K562 (cell line): ENCODE measurements around the gene DNAAF1. TPM values are rescaled to one million over a fixed set of nuclear protein-coding genes. Genes with fewer than 3 reads are reported as not detected.

ENCODE experiments used
- ATAC-seq: fragments of 200-7000 bp; cut with Tn5 transposase; 3 replicates; pipeline ENCODE4 v1.9.1; 2020; ENCODE audit warnings: moderate library complexity
- BruUV-seq: library from RNA; stranded (reverse); fragments of 400-500 nt; replicated peaks from 2 replicates; lab custom pipeline; 2021; lab: Mats Ljungman, UMichigan
- CTCF ChIA-PET: fragments of 300-600 bp; formaldehyde crosslinking; extraction: SDS; loops from one replicate; lab custom pipeline; 2021; ENCODE audit warnings: low intra/inter-chr PET ratio; lab: Yijun Ruan, JAX
- POLR2A ChIA-PET: fragments of 300-600, 350-650 bp; sonication (Branson Sonifier 250); formaldehyde crosslinking; extraction: SDS; loops from one replicate; lab custom pipeline; 2021; ENCODE audit warnings: antibody characterized with exemption, inconsistent platforms; lab: Yijun Ruan, JAX
- DNase-seq, 4 experiments: peaks; one replicate each; pipeline versions ENCODE4 v3.0.0 to v3.0.0-alpha.2; 2011 to 2018; ENCODE audit warnings: low spot score in 3 of 4, mixed read lengths in 3 of 4; ENCODE audit errors: extremely low read depth in 1 of 4
- FAIRE-seq: peaks from 2 replicates; lab custom pipeline; 2011; peaks lifted over from hg19 to GRCh38; lab: Jason Lieb, UNC
- H2AFZ ChIP-seq: 2 replicates; pipeline ENCODE4 v1.6.0; 2011; ENCODE audit warnings: low read depth, low read length, control low read depth, inconsistent platforms
- H3K27ac ChIP-seq: fragments of 200-600 bp; 3 replicates; pipeline ENCODE4 v1.8.0; 2011; ENCODE audit warnings: low read depth, mild to moderate bottlenecking, control low read depth, inconsistent platforms, low read length, moderate library complexity, mixed read lengths; ENCODE audit errors: extremely low read depth
- H3K27me3 ChIP-seq, 2 experiments: fragments of 300-600 bp in 1 of 2; 2 replicates in 1 of 2; 3 replicates in 1 of 2; pipeline versions ENCODE4 v1.6.0 to v1.8.0; 2011; ENCODE audit warnings: inconsistent platforms in 2 of 2, low read length in 2 of 2, mild to moderate bottlenecking in 1 of 2, mixed read lengths in 1 of 2, moderate library complexity in 1 of 2; ENCODE audit not compliant: control insufficient read depth in 2 of 2, insufficient read depth in 2 of 2
- H3K36me3 ChIP-seq: fragments of 300-600 bp; 3 replicates; pipeline ENCODE4 v1.8.0; 2011; ENCODE audit warnings: mild to moderate bottlenecking, low read length, inconsistent platforms; ENCODE audit not compliant: control insufficient read depth, insufficient read depth
- H3K4me1 ChIP-seq, 2 experiments: fragments of 200-600 bp in 1 of 2; replicated peaks in 1 of 2; 2 replicates in 1 of 2; 3 replicates in 1 of 2; pipeline versions ENCODE4 v1.5.1 to v1.8.0; 2011; ENCODE audit warnings: inconsistent platforms in 2 of 2, low read length in 2 of 2, mild to moderate bottlenecking in 1 of 2, mixed read lengths in 1 of 2, moderate library complexity in 1 of 2; ENCODE audit not compliant: control insufficient read depth in 2 of 2, insufficient read depth in 2 of 2
- H3K4me2 ChIP-seq: 2 replicates; pipeline ENCODE4 v1.6.1; 2011; ENCODE audit warnings: low read length, control low read depth, inconsistent platforms, mixed read lengths; ENCODE audit not compliant: insufficient read depth
- H3K4me3 ChIP-seq: fragments of 200-600 bp; sonication (generic), shearing (Covaris generic); 2 replicates; pipeline ENCODE4 v1.5.1; 2016; ENCODE audit warnings: control low read depth, inconsistent platforms
- H3K79me2 ChIP-seq: fragments of 200-600 bp; 3 replicates; pipeline ENCODE4 v1.8.0; 2011; ENCODE audit warnings: low read length, inconsistent platforms; ENCODE audit not compliant: control insufficient read depth, insufficient read depth
- H3K9ac ChIP-seq, 2 experiments: 2 replicates each; pipeline versions ENCODE4 v1.6.0 to v1.6.1; 2011; ENCODE audit warnings: low read depth in 2 of 2, low read length in 2 of 2, control low read depth in 1 of 2, inconsistent platforms in 1 of 2, mild to moderate bottlenecking in 1 of 2, mixed read lengths in 1 of 2; ENCODE audit not compliant: insufficient read depth in 1 of 2
- H3K9me1 ChIP-seq: one replicate; pipeline ENCODE4 v1.6.0; 2011; ENCODE audit warnings: inconsistent platforms, mild to moderate bottlenecking, low read length, moderate library complexity; ENCODE audit not compliant: control insufficient read depth, insufficient read depth
- H3K9me3 ChIP-seq: replicated peaks from 2 replicates; pipeline ENCODE4 v1.5.1; 2011; ENCODE audit warnings: low read depth, low read length, inconsistent platforms; ENCODE audit not compliant: control insufficient read depth, insufficient read depth
- H4K20me1 ChIP-seq: replicated peaks from 2 replicates; pipeline ENCODE4 v1.6.1; 2011; ENCODE audit warnings: low read length, inconsistent platforms, mixed read lengths; ENCODE audit not compliant: control insufficient read depth, insufficient read depth
- ARID1B ChIP-seq: fragments of 450-650 bp; IDR thresholded peaks from 2 replicates; pipeline ENCODE4 v1.6.1; 2016; ENCODE audit warnings: antibody characterized with exemption, mild to moderate bottlenecking, inconsistent platforms
- ARID2 ChIP-seq: fragments of 450-650 bp; IDR thresholded peaks from 2 replicates; pipeline ENCODE4 v1.6.1; 2017; ENCODE audit warnings: antibody characterized with exemption, mild to moderate bottlenecking
- CBFA2T3 ChIP-seq: fragments of 450-650 bp; IDR thresholded peaks from 2 replicates; pipeline ENCODE4 v1.6.1; 2017
- HDGF ChIP-seq: fragments of 450-650 bp; IDR thresholded peaks from 2 replicates; pipeline ENCODE4 v1.6.1; 2016
- MTA3 ChIP-seq: fragments of 450-650 bp; formaldehyde crosslinking; IDR thresholded peaks from 2 replicates; pipeline ENCODE4 v1.6.1; 2017; ENCODE audit warnings: mild to moderate bottlenecking, borderline replicate concordance
- NCOR1 ChIP-seq: fragments of 450-650 bp; IDR thresholded peaks from 2 replicates; pipeline ENCODE4 v1.6.1; 2016; ENCODE audit warnings: mild to moderate bottlenecking, moderate library complexity
- SMAD1 ChIP-seq: fragments of 150-350 bp; IDR thresholded peaks from 2 replicates; pipeline ENCODE4 v1.6.1; 2014; ENCODE audit warnings: low read length, low read depth; ENCODE audit not compliant: partially characterized antibody
- SP2 ChIP-seq: IDR thresholded peaks from 2 replicates; pipeline ENCODE4 v1.6.1; 2011; ENCODE audit warnings: mild to moderate bottlenecking, low read depth, low read length, moderate library complexity; ENCODE audit not compliant: poor library complexity, severe bottlenecking; ENCODE audit errors: extremely low read depth
- TEAD4 ChIP-seq, 2 experiments: sonication (generic) in 1 of 2; formaldehyde crosslinking in 1 of 2; IDR thresholded peaks; 2 replicates each; pipeline versions ENCODE4 v1.6.1 to v1.8.0; 2012 to 2022; ENCODE audit warnings: borderline replicate concordance in 1 of 2, inconsistent platforms in 1 of 2, low read length in 1 of 2, mild to moderate bottlenecking in 1 of 2, missing genetic modification reagents in 1 of 2
- ZBTB33 ChIP-seq: sonication (generic); formaldehyde crosslinking; IDR thresholded peaks from 2 replicates; pipeline ENCODE4 v1.8.1; 2023; ENCODE audit warnings: mild to moderate bottlenecking, missing genetic modification reagents
- WGBS: fragments of 100-300 bp; shearing (Covaris generic); methylation state at CpG from one replicate; pipeline ENCODE4 v1.1.6; 2016; ENCODE audit warnings: low coverage, mixed read lengths; ENCODE audit not compliant: insufficient coverage; ENCODE audit errors: missing lambda C conversion rate; 5-methylcytosine and 5-hydroxymethylcytosine counted together
- in situ Hi-C: fragments of 300-500 bp; cut with MboI; formaldehyde crosslinking; loops from 4 replicates; pipeline ENCODE4 v1.15.0; 2018; ENCODE audit warnings: inconsistent platforms, mixed read lengths
- intact Hi-C: fragments of 100-400 bp; cut with micrococcal nuclease; formaldehyde crosslinking; loops from 2 replicates; pipeline ENCODE4 v1.14.2; 2022
- polyA plus RNA-seq, 8 experiments: library from polyadenylated mRNA; depleted of rRNA in 4 of 8; stranded (reverse) in 5 of 8; unstranded in 3 of 8; fragments of >200 nt; fragmentation: Nextera tagmentation in 2 of 8; fragmentation: Illumina TruSeq in 1 of 8; extraction: Ambion mirVana in 2 of 8; extraction: Trizol in 1 of 8; gene quantifications; 2 replicates each; pipeline versions ENCODE4 v1.2.1 to v1.2.3, GENCODE V29; 2011 to 2014; ENCODE audit warnings: inconsistent platforms in 1 of 8, missing spikeins in 1 of 8
- total RNA-seq, 7 experiments: library from RNA; depleted of rRNA in 6 of 7; stranded (reverse); fragments of >200 nt in 6 of 7; fragmentation: Illumina TruSeq in 2 of 7; extraction: Trizol in 2 of 7; gene quantifications; 2 replicates each; pipeline versions ENCODE4 v1.2.1 to v1.2.3, GENCODE V29; 2011 to 2021; ENCODE audit warnings: low replicate concordance in 1 of 7
- TF ChIP-seq, protein P1 (sequence below), 2 experiments: fragments of 200-800 bp in 1 of 2; sonication (Bioruptor generic) in 1 of 2; sonication (generic) in 1 of 2; formaldehyde crosslinking in 1 of 2; IDR thresholded peaks in 1 of 2; conservative IDR thresholded peaks in 1 of 2; 2 replicates each; pipeline versions ENCODE4 v1.5.0 to v1.6.1; 2016 to 2020; ENCODE audit warnings: missing compliant biosample characterization in 1 of 2, missing genetic modification characterization in 1 of 2, missing genetic modification reagents in 1 of 2

Gene DNAAF1
- total and polyA plus RNA-seq, 9 of the 15 experiments (the other 6 are each of a cell fraction or from before 2014, with no cell fraction given) = 0.01 TPM; not detected in 8

DNA sequence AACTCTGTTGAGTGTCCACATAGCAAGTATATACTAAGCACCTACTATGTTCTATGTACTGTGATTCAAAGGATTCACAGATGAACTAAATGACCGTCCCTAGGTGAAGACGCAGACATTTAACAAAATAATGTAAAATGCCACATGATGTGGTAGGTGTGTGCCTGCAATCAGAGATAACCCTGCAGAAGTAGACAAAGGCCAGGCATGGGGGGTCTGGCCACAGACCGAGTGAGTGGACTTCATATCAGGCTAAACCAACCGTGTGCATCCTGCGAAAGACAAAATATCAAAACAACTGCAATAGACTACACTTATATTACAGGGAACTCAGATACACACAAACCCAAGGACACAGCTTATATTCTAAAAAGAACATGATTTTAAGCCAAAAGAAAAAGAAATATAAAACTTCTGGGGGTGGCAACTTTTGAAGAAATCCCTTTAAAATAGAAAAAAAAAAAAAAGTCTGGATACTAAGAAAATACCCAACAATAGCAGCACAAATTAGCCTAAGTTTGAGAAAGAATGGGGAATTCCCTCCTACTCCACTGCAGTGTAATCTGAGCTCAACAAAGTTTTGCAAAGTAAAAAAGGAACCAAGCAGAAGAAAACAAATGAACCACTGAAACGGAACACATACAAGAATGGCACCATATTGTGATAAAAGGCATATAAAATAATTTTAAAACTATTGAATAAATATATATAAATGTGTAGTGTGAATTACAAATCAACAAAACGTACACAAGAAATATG is 12.4 kb upstream of the DNAAF1 start:
- FAIRE-seq (peak; percentile 86), DNase-seq (peak in 2 of 4 experiments; percentile 59 to 76), ATAC-seq (peak; percentile 74)
- in situ Hi-C loops (no loop called here), intact Hi-C loops (no loop called here)
- no TSS peak for BruUV-seq
- no peaks in the 10 kb centered on the region for H3K27me3 ChIP-seq
- peak overlapping the region; percentile 13; the same call in 1 of the 2 replicates for H3K4me2 ChIP-seq
- no peaks in the 10 kb centered on the region for H3K9me3 ChIP-seq
- no peak overlapping the region for H3K9ac ChIP-seq
- H3K79me2 ChIP-seq = peaks cover 27% of the 10 kb centered on the region
- peaks cover 12 to 21% of the 10 kb centered on the region in 2 experiments for H3K4me1 ChIP-seq
- H3K4me3 ChIP-seq = no peak overlapping the region
- H3K9me1 ChIP-seq = no peaks in the 10 kb centered on the region
- H2AFZ ChIP-seq = no peak overlapping the region
- POLR2A ChIA-PET = interaction anchor here (0.7 to 9.6 kb wide), 5 partner anchors 9 to 146 kb away, joined by 3 to 145 read pairs (median 3); partner anchors contain the start of gene MBTPS1
- WGBS = 15% methylated on average over 7 of the region's 7 CpGs
- no peaks in the 10 kb centered on the region for H4K20me1 ChIP-seq
- H3K36me3 ChIP-seq = peaks cover 33% of the 10 kb centered on the region; the same call in 1 of the 3 replicates
- CTCF ChIA-PET = interaction anchor here (0.6 kb wide), 1 partner anchor 11 kb away, joined by 3 read pairs; no protein-coding TSS in a partner anchor
- peak overlapping the region; percentile 16; the same call in 1 of the 3 replicates for H3K27ac ChIP-seq
- peak; percentile 68 for TF ChIP-seq TEAD4 (IDR thresholded peaks at IDR 0.05; ENCODE audit: low read length)
- no peak for TF ChIP-seq TEAD4 (CRISPR knock-in tag; IDR thresholded peaks at IDR 0.05; ENCODE audit: borderline replicate concordance)
- peak; percentile 90 for TF ChIP-seq CBFA2T3
- TF ChIP-seq ARID1B = peak; percentile 76
- no peak for TF ChIP-seq ZBTB33 (CRISPR knock-in tag)
- TF ChIP-seq ARID2 = no peak
- TF ChIP-seq, protein P1, sequence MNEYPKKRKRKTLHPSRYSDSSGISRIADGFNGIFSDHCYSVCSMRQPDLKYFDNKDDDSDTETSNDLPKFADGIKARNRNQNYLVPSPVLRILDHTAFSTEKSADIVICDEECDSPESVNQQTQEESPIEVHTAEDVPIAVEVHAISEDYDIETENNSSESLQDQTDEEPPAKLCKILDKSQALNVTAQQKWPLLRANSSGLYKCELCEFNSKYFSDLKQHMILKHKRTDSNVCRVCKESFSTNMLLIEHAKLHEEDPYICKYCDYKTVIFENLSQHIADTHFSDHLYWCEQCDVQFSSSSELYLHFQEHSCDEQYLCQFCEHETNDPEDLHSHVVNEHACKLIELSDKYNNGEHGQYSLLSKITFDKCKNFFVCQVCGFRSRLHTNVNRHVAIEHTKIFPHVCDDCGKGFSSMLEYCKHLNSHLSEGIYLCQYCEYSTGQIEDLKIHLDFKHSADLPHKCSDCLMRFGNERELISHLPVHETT (CRISPR knock-in tag; conservative IDR thresholded peaks at IDR 0.05 in 1 of 2, IDR thresholded peaks at IDR 0.05 in 1 of 2) = 0 out of 4 replicates have a peak, but pooled peaks of 1 of the 2 experiments have one; percentile 34
- TF ChIP-seq HDGF = 0 out of 2 replicates have a peak, but pooled peaks have one; percentile 16
- no peak for TF ChIP-seq MTA3
- no peak for TF ChIP-seq SP2
- TF ChIP-seq NCOR1 = peak; percentile 67
- no peak for TF ChIP-seq SMAD1
